HG02763 (cell line): ENCODE measurements around the gene PEF1.

Experiments used
- ATAC-seq: cut with Tn5 transposase; IDR thresholded peaks from one replicate; pipeline ENCODE4 v1.9.1; 2021; ENCODE audit warnings: mild to moderate bottlenecking, moderate library complexity; ENCODE audit not compliant: unreplicated experiment

The PEF1 gene

DNA sequence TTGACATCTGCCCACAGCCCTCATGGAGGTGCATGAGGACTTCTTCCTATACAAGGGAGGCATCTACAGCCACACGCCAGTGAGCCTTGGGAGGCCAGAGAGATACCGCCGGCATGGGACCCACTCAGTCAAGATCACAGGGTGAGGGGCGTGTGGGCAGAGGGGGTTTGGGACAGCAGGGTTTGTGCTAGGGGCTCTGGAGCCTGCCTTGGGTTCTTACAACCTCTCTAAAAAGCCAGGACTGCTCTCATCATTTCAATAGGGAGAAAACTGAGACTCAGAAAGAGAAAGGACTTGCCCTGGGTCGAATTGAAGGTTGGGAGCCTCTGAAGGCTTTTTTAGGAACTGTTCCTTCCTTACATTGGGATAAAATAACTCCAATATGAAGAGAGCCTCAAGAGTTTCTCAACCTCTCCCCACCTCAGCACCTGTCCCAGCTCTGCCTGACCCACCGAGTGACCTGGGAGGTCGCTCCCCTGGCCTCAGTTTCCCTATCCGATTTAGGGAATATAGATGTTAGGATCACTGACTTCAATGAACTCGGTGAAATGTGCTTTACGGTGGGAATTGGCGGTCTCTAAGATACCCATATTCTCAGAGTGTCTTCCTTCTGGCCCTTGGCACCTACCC lies 58.8 kb downstream of the PEF1 start:
- no peak for ATAC-seq

DNA sequence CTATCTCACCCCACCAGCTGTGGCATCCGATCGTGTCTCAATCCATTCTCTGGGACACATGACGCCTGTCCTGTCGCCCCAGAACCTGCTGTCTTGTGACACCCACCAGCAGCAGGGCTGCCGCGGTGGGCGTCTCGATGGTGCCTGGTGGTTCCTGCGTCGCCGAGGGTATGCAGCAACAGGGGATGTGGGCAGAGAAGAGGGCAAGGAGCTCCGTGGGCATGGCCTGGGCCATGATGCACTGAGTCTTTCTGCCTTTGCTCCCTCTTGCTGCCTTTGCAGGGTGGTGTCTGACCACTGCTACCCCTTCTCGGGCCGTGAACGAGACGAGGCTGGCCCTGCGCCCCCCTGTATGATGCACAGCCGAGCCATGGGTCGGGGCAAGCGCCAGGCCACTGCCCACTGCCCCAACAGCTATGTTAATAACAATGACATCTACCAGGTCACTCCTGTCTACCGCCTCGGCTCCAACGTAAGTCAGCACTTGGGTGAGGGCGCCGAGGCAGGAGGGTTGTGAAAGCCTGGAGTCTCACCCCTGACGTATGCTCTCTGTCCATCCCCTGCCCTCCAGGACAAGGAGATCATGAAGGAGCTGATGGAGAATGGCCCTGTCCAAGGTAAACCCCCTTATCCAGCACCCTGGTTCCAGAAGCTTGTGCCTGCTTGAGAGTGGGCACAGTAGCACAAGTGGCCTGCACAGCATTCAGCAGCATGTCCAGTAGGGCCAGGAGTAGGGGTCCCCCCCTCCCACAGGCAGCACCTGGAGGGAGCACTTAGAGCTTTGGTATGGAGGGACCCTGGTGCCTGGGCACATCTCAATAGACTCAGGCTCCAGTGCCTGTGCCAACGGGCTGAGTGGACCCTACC lies 59.6 kb downstream of the PEF1 start:
- ATAC-seq = no peak

DNA sequence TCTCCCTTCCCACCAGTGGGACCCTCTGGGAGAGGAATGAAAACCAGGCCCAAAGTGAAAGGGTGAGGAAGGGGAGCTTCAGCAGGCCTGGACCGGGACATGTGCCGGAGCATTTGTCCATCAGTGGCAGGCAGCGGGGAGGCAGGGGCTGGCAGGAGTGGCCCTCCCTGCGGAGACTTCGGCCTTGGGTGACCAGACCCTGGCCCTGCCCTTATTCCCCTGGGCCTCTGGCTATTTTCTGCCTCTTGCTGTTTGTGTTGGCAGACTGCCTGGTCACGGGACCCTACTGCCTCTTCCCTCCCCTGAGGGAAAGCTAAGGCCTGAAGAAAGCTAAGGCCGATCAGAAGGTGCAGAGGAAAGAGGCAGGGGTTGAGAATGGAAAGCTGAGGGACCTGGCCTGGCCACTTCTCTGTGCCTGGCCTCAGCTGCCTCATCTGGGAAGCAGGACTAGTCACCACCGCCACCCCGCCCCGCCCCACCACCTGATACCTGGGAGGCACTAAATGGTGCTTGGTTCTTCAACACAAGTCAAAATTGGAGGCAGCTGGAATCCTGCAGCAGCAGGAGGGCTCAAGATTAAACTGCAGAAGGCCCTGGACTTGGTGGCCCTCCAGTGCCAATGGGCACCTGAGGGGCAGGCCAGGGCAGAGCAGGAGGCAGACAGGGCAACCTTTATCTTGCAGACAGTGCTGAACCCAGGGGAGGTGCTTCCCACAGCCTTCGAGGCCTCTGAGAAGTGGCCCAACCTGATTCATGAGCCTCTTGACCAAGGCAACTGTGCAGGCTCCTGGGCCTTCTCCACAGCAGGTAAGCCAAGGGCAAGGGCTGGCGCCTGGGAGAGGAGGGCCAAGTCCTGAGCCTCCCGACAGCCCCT lies 60.4 kb downstream of the PEF1 start:
- no peak for ATAC-seq

DNA sequence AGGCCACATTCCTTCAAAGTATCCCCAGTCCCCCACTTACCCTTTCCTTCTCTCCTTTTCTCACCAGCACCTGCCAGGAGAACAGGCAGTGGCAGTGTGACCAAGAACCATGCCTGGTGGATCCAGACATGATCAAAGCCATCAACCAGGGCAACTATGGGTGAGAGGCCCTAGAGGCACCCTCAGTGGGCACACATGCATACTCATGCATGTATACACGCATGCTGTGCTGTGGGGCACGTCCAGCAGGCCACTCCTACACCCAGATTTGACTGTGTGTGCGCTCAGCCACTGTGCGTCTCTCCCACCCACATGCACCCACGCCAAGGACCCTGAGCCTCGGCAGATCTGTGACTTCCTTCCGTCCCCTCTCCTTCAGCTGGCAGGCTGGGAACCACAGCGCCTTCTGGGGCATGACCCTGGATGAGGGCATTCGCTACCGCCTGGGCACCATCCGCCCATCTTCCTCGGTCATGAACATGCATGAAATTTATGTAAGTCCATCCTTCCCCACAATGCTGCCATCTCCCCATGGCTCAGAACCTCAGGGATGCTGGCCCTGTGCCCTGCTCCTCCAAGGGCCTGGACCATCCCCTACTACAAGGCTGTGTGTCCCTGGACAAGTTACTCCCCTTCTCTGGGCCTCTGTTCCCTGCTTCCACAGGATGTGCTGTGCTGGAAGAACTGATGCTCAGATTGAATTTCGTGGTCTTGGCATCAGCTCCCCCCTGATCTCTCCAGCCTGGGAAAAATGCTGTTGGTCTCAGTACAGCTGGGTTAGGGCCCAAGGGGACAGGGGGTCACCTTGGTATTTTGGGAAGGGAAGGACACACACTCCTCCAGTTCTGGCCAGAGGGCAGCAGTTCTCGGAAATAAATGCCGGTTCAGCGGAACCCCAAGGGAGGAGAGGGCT lies 61.3 kb downstream of the PEF1 start:
- ATAC-seq = no peak

DNA sequence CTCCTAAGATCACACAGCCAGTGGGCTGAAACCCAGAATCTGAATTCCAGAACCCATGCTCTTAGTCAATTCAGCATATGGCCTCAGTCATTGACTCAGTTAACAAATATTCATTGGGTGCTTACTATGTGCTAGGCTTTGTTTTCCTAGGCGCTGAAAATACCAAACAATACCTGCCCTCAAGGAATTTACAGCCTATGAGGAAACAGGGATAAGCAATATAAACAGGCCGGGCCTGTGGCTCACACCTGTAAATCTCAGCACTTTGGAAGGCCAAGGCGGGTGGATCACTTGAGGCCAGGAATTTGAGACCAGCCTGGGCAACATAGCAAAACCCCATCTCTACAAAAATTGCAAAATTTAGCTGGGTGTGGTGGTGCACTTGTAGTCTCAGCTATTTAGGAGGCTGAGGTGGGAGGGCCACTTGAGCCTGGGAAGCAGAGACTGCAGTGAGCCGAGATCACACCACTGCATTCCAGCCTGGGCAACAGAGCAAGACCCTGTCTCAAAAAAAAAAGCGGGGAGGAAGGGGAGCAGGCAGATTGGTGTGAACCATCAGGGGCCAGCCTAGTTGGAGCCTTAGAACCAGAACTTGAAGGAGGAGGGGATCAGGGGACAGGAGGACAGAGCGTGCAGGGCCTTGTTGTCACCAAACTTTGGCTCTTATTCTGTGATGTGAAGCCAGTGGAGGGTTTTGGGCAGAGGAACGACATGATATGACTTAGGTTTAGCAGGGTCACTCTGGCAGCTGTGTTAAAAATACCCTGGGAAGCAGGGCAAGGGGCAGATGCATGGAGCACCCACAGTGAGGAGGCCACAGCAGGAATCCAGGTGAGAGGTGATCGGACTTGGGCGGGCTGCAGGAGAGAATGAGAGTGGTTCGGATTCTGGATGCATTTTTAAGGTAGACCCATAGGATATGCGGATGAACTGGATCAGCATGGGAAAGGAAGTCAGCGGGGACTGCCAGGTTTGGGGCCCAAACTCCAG lies 62.6 kb downstream of the PEF1 start:
- no peak for ATAC-seq

DNA sequence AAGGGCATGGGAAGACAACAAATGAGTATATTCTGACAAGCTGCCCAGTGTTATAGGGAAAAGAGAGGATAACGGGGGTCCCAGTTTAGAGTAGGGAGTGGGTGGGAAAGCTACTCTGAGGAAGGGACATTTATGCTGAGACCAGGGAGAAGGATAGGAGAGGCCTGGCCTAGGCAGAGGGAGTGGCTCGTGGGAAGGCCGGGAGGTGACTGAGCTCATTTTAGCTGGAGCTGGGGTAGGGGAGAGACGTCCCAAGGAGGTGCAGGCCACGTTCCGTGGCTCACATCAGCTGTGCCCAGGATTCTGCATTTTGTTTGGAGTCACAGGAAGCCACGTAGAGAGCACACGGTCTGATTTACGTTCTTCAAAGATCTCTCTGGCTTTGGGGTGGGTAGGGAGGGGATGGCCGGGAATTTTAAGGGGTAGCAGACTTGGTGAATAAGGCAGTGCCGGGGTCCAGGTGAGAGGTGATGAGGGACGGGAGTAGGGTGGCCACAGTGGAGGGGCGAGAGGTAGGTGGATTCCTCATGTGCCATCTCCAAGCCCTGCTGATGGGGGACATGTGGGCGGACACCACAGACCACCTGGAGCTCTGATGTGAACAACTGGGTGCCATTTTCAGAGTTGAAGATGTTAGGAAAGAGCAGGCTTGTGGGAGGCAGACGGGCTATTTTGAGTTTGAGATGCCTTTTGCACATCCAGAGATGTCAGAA lies 63.6 kb downstream of the PEF1 start:
- ATAC-seq = no peak

DNA sequence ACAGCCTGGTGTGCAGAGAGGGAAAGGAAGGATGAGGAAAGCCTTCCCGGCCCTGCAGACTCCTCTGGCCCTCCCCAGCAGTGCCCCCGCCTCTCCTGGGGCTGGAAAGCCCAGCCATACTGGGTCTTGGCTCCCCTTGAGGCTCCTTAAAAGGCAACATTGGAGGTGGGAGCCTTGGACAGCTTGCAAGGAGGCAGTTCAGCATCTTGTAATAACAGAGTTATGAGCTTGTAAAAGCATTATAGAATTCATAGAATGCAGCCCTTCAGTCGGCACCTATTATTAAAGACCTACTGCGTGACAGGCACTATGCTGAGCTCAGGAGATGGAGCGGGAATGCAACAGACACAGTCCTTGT lies 64.2 kb downstream of the PEF1 start:
- ATAC-seq = no peak
